Esophagus (tissue), 2 donors: Measurements from ENCODE around the gene CAPZA1. TPM values are rescaled to one million over a fixed set of nuclear protein-coding genes. Genes with fewer than 3 reads are reported as not detected.
"Not testable (repeated sequence)": the region's sequence is repeated elsewhere in the genome, so short reads cannot be mapped to it uniquely, and the experiment has no call there.

Experiments used
- H3K27ac ChIP-seq, 2 donors: one replicate each; pipeline ENCODE4 v1.5.1; 2013; ENCODE audit warnings: low read depth in 2 of 2, mild to moderate bottlenecking in 2 of 2, inconsistent platforms in 1 of 2, low read length in 1 of 2, moderate library complexity in 1 of 2
- H3K27me3 ChIP-seq, 2 donors: one replicate each; pipeline ENCODE4 v1.6.1; 2013; ENCODE audit warnings: low read length in 2 of 2, control low read depth in 1 of 2, mild to moderate bottlenecking in 1 of 2; ENCODE audit not compliant: insufficient read depth in 2 of 2, control insufficient read depth in 1 of 2
- H3K36me3 ChIP-seq, 2 donors: one replicate each; pipeline ENCODE4 v1.6.1; 2013; ENCODE audit warnings: low read length in 1 of 2; ENCODE audit not compliant: control insufficient read depth in 2 of 2, insufficient read depth in 2 of 2
- H3K4me1 ChIP-seq, 2 donors: one replicate each; pipeline ENCODE4 v1.6.1; 2013; ENCODE audit warnings: low read length in 1 of 2; ENCODE audit not compliant: control insufficient read depth in 2 of 2, insufficient read depth in 2 of 2
- H3K4me3 ChIP-seq, 2 donors: one replicate each; pipeline ENCODE4 v1.5.1; 2013; ENCODE audit warnings: low read length in 2 of 2, mild to moderate bottlenecking in 2 of 2, low read depth in 1 of 2, moderate library complexity in 1 of 2
- H3K9me3 ChIP-seq, 2 donors: one replicate each; pipeline ENCODE4 v1.6.1; 2013; ENCODE audit warnings: mild to moderate bottlenecking in 2 of 2, low read depth in 1 of 2, low read length in 1 of 2, moderate library complexity in 1 of 2; ENCODE audit not compliant: control insufficient read depth in 2 of 2, insufficient read depth in 1 of 2
- WGBS, 2 donors: extraction: QIAGEN DNeasy Blood & Tissue Kit; methylation state at CpG; one replicate each; pipeline ENCODE4 v1.1.7; 2013; 5-methylcytosine and 5-hydroxymethylcytosine counted together
- polyA plus RNA-seq, 2 donors: library from polyadenylated mRNA; stranded (reverse); fragments of 200-250 nt; gene quantifications; one replicate each; pipeline ENCODE4 v1.2.3, GENCODE V29; 2013
- donor health status: healthy with polysubstance abuse.
- donor health status: Bipolar disorder and iron deficiency.

CAPZA1 gene
- polyA plus RNA-seq, 2 donors = 88.1 to 115 TPM

- 83 to 90% methylated on average over 13 to 23 of the region's 23 CpGs for WGBS, 2 donors
- H3K4me3 ChIP-seq, H3K4me1 ChIP-seq: not testable (repeated sequence)
These were observed 20.8 kb downstream of the CAPZA1 start for GRCh38 chr1:112640437-112640836.

GRCh38 chr1:112643080-112643479 is 23.4 kb downstream of the CAPZA1 start:
- Histone ChIP-seq H3K36me3 (peaks cover 0 to 3% of the 10 kb centered on the region in 2 donors), H3K27ac (no peak overlapping the region), H3K9me3 (no peaks in the 10 kb centered on the region), H3K27me3 (no peaks in the 10 kb centered on the region), H3K4me3 (no peak overlapping the region), H3K4me1 (no peaks in the 10 kb centered on the region)
- whole genome bisulfite sequencing, 2 donors = 86 to 87% methylated on average over 2 of the region's 2 CpGs

More at GRCh38 chr1:112640437-112640836, 20.8 kb downstream of the CAPZA1 start:
- H3K27me3 ChIP-seq, H3K9me3 ChIP-seq, H3K27ac ChIP-seq, H3K36me3 ChIP-seq: not testable (repeated sequence)

- Histone ChIP-seq H3K27ac (no peak overlapping the region), H3K27me3 (no peaks in the 10 kb centered on the region), H3K4me3 (no peak overlapping the region), H3K9me3 (no peaks in the 10 kb centered on the region), H3K4me1 (no peaks in the 10 kb centered on the region), H3K36me3 (peaks cover 0 to 6% of the 10 kb centered on the region in 2 donors)
- WGBS, 2 donors = 85 to 88% methylated on average over 4 of the region's 4 CpGs
These were observed 26.6 kb downstream of the CAPZA1 start for GRCh38 chr1:112646225-112646624.

- Histone ChIP-seq H3K4me3 (no peak overlapping the region), H3K36me3 (peaks cover 3 to 4% of the 10 kb centered on the region in 2 donors), H3K9me3 (no peaks in the 10 kb centered on the region), H3K27me3 (no peaks in the 10 kb centered on the region), H3K4me1 (no peaks in the 10 kb centered on the region), H3K27ac (no peak overlapping the region)
- WGBS, 2 donors = 98 to 99% methylated on average over 1 of the region's 1 CpG
These were observed 31.6 kb downstream of the CAPZA1 start for GRCh38 chr1:112651205-112651604.

GRCh38 chr1:112665857-112666256 is 46.2 kb downstream of the CAPZA1 start:
- 77 to 90% methylated on average over 3 of the region's 3 CpGs for WGBS, 2 donors
- no peak overlapping the region for H3K4me3 ChIP-seq
- no peak overlapping the region for H3K27ac ChIP-seq
- H3K27me3 ChIP-seq = no peaks in the 10 kb centered on the region
- no peaks in the 10 kb centered on the region for H3K4me1 ChIP-seq
- H3K9me3 ChIP-seq = no peaks in the 10 kb centered on the region
- peaks cover 6 to 10% of the 10 kb centered on the region in 2 donors for H3K36me3 ChIP-seq

GRCh38 chr1:112666946-112667345 is 47.3 kb downstream of the CAPZA1 start:
- Histone ChIP-seq H3K9me3 (no peaks in the 10 kb centered on the region), H3K4me3 (no peak overlapping the region), H3K27ac (no peak overlapping the region), H3K27me3 (no peaks in the 10 kb centered on the region), H3K36me3 (peaks cover 2 to 7% of the 10 kb centered on the region in 2 donors), H3K4me1 (no peaks in the 10 kb centered on the region)
- 87 to 89% methylated on average over 2 of the region's 2 CpGs for WGBS, 2 donors

- peaks cover 2% of the 10 kb centered on the region in 2 donors for H3K36me3 ChIP-seq
- H3K4me1 ChIP-seq = no peaks in the 10 kb centered on the region
- H3K9me3 ChIP-seq = no peaks in the 10 kb centered on the region
- WGBS, 2 donors = 82% methylated on average over 2 of the region's 2 CpGs
- H3K27ac ChIP-seq = no peak overlapping the region
- no peaks in the 10 kb centered on the region for H3K27me3 ChIP-seq
- no peak overlapping the region for H3K4me3 ChIP-seq
These were observed 52.4 kb downstream of the CAPZA1 start for GRCh38 chr1:112672009-112672408.

GRCh38 chr1:112672842-112673241 is 53.2 kb downstream of the CAPZA1 start:
- Histone ChIP-seq H3K27ac (no peak overlapping the region), H3K27me3 (no peaks in the 10 kb centered on the region), H3K4me3 (no peak overlapping the region), H3K4me1 (no peaks in the 10 kb centered on the region), H3K9me3 (no peaks in the 10 kb centered on the region), H3K36me3 (peaks cover 0 to 2% of the 10 kb centered on the region in 2 donors)
- 94 to 96% methylated on average over 1 of the region's 1 CpG for WGBS, 2 donors

GRCh38 chr1:112673592-112674439 is 54.2 kb downstream of the CAPZA1 start:
- H3K27me3 ChIP-seq = no peaks in the 10 kb centered on the region
- 4 to 6% methylated on average over 17 to 18 of the region's 18 CpGs for WGBS, 2 donors
- no peaks in the 10 kb centered on the region for H3K9me3 ChIP-seq
- H3K4me1 ChIP-seq = no peaks in the 10 kb centered on the region
- peak overlapping the region; percentile 85 to 93 for H3K4me3 ChIP-seq
- peak overlapping the region; percentile 90 to 93 for H3K27ac ChIP-seq
- peaks cover 0 to 2% of the 10 kb centered on the region in 2 donors for H3K36me3 ChIP-seq
